SKM-1 treated with dmso at 0.1 percent for 144 hours (cell line): ENCODE measurements around the gene LSS.
"Not testable (repeated sequence)": the region's sequence is repeated elsewhere in the genome, so short reads cannot be mapped to it uniquely, and the experiment has no call there.

Experiments
- DNase-seq: peaks from one replicate; lab custom pipeline; 2025; ENCODE audit not compliant: unreplicated experiment; lab: John Stamatoyannopoulos, UW

The LSS gene

DNA sequence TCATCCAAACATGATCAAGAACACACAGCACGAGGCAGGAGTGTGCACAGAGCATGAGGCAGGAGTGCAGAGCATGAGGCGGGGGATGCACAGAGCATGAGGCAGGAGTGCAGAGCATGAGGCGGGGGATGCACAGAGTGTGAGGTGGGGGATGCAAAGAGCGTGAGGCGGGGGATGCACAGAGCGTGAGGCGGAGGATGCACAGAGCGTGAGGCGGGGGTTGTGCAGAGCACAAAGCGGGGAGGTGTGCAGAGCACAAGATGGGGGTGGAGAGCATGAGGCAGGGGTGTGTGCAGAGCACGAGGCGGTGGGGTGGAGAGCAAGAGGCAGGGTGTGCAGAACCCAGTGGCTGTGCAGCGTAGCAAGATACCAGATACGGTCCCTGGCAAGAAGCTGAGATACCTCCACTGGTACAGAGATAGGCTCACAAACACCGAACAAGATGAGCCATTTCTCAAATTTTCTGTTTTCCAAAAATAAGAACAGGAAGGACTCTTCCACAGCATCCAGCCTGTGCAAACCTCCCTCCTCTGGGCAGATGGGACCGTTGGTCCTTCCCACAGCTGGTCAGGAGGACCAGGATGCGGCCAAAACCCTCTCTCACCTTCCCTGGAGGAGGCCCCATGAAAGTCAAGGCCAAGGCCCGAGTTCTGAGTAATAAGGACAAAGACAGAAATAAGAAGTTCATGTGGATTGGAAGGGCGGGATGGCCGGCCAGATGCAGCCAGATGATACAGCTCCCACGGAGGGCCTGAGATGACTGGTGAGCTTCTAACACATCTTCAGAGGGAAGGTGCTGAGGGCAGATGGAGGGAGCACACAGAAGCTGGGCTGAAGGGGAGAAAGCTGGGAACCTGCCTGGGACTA lies 56.3 kb downstream of the LSS start:
- no peak for DNase-seq

DNA sequence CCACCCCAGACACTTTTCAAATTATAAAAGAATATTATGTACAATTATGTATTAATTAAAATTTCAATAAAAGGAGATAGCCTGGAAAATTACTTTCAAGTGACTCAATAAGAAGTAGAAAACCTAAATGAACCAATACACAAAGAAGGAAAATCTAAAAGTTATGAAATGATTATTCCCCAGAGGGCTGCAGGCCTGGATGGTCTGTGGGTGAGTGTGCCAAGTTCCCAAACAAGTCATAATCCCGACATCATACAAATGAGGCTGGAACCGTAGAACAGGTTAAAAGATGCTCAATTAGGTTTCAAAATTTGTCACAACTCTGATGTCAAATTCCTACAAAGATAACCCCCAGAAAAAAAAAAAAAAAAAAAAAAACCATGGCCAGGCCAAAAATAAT lies 57.0 kb downstream of the LSS start:
- no peak for DNase-seq

DNA sequence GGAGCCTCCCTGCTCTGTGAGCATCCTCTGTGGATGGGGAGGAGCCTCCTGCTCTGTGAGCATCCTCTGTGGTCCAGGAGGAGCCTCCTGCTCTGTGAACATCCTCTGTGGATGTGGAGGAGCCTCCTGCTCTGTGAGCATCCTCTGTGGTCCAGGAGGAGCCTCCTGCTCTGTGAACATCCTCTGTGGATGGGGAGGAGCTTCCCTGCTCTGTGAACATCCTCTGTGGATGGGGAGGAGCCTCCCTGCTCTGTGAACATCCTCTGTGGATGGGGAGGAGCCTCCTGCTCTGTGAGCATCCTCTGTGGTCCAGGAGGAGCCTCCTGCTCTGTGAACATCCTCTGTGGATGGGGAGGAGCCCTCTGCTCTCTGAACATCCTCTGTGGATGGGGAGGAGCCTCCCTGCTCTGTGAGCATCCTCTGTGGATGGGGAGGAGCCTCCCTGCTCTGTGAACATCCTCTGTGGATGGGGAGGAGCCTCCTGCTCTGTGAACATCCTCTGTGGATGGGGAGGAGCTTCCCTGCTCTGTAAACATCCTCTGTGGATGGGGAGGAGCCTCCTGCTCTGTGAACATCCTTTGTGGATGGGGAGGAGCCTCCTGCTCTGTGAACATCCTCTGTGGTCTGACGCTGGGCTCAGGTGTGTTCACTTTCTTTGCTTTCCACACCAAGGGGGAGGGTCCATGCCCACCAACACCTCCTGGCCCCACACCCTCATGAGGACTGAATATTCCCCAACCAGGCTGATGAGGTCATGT lies 58.0 kb downstream of the LSS start:
- DNase-seq, result not testable (repeated sequence)

DNA sequence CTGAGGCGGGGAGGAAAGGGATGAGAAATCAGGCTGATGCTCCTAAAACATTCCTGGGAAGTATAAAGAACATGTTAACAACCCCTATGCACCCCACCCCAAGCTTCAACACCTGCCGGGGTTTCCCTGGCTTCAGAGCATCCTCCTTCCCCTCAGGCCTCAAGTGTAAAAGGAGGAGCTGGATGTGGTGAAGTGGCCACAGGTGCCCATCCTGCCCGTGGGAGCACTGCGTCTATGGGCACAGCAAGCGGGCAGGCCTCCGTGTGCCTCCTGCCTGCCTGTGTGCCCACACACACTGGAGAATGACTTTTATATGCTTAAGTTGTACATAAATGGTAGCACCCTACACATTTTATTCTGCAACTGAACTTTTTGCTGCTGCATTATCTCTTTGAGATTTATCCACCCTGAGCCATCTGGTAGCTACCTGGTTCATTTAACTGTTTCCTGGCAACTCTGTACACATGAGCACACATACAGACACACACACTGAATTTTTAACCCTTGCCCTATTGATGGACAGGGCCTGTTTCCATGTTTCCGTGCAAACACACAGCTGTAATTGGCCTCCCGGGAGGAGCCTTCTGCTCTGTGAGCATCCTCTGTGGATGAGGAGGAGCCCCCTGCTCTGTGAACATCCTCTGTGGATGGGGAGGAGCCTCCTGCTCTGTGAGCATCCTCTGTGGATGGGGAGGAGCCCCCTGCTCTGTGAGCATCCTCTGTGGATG lies 59.8 kb downstream of the LSS start:
- no peak for DNase-seq

DNA sequence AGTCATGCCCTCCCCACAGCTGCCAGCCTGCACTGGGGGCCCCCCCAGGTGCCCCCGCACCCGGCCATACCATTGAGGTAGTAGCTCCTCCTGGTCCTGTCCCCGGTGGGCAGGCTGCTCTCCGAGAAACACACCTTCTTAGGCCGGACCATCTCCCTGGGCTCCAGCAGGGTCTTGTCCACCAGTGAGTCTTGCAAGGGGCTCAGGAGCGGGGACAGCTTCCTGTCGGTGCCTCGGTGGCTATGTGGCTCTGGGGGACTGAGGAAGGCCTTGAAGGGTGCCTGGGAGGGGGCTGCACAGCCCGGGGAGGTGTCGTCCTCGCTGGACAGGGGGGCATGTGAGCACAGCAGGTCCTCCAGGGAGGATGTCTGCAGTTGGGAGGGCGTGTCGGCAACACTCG lies 60.3 kb downstream of the LSS start:
- no peak for DNase-seq

DNA sequence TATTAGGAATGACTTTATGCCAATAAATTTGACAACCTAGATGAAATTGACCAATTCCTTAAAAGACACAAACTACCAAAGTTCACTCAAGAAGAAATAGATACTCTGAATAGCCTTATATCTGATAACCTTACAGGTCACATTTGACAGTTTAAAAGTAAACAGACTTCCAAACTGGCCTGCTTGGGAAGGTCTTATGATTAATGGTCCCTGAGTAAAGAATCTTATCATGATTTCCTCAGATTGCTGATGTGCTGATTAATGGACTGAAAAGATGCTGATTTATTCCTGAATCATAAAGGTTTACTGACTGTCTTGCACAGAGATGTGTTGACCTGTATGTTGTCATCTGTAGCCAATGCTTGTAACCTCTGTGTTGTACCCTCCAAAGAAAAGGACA lies 63.5 kb downstream of the LSS start:
- DNase-seq, result no peak

DNA sequence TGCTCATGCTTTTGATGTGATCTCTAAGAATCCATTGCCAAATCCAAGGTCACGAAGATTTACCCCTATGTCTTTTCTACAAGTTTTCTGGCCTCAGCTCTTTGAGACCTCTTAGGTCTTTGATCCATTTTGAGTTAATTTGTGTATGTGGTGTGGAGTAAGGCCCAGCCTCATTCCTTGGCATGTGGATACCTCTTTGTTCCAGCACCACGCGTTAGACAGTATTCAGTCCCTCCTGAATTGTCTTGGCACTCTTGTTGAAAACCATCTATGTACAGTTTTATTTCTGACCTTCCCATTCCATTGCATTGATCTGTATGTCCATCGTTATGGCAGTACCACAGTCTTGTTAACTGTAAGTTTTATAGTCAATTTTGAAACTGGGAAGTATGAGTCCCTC lies 65.2 kb downstream of the LSS start:
- DNase-seq, result no peak

DNA sequence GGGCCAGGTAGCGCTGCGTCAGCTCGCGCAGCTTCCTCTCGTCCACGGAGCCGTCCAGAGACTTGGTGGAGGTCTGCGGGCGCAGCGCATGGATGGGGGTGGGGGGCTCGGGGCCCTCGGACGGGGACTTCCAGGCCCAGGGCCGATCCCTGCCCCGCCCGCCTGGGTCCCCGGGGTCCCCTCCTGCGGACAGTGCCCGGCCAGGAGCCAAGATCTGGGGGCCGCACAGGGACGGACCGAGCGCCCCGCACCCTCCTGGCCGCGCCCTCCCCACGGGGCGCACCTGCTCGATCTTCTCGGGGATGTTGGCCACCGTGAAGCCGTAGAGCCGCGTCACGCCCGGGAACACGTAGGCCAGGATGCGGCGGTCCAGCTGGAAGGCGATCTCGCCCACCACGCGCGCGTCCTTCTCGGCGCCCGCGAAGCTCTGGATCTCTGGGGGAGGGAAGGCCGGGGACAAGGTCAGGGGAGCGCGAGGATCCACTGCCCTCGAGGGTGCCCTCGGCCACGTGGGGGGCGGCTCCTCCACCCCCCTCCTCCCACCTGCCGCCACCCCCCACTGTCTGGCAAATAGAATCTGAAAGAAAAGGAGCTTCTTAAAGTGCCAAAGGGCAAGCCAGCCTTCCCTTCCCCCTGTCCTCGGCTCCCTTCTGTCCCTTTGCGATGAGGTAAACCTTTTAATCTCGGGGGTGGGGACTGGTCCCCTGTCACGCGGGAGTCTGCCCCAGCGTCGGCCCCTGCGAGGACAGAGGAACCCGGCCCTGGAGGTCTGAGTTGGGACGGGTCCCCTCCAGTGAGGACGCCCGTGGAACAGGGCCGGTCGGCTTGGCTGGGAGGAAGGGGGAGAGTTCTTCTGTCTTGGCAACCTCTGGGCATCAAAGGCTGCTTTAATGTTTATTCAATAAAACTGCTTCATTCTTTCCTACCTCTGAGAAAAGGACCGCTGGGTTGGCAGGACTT lies 66.7 kb downstream of the LSS start:
- DNase-seq, result no peak

DNA sequence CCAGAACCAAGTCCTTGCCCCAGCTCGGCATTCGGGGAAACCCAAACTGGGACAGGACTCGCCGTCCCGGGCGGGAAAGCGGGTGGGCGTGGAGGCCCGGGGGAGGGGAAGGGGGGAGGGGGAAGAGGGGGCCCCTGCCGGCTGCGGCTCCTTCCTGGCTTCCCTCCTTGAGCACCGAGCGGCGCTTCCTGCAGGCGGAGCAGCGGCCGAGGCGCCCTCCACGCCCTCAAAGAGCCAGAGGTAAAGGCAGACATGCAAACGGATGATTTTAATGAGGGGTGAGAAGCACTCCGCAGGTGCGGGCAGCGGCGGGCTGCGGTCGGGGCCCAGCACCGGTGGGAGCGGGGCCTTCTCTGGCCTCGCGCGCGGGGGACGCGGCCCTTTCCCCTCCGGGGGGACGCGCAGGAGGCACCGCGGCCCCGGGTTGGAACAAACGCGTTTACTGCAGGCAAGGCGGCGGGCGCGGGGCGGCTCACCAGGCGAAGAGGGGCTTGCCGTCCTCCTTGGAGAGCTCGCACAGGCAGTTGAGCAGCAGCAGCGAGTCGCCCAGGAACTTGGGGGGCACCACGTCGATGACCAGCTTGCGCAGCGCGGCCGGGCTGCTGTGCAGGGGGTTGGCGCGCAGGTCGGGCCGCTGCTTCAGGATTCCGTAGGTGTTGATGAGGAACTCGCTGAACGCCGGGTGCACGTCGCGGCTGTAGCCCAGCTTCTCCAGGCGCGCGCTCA lies 67.5 kb downstream of the LSS start:
- no peak for DNase-seq

DNA sequence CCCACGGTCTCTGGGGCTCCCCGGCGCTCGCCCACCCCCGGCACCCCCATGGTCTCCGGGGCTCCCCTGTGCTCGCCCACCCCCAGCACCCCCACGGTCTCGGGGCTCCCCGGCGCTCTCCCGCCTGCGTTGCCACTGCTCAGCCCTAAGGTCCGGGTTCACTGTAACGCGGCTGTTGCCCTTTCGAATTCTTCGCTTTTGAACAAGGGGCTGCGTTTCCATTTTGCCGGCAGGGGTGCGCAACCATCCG lies 68.0 kb downstream of the LSS start:
- DNase-seq, result no peak

DNA sequence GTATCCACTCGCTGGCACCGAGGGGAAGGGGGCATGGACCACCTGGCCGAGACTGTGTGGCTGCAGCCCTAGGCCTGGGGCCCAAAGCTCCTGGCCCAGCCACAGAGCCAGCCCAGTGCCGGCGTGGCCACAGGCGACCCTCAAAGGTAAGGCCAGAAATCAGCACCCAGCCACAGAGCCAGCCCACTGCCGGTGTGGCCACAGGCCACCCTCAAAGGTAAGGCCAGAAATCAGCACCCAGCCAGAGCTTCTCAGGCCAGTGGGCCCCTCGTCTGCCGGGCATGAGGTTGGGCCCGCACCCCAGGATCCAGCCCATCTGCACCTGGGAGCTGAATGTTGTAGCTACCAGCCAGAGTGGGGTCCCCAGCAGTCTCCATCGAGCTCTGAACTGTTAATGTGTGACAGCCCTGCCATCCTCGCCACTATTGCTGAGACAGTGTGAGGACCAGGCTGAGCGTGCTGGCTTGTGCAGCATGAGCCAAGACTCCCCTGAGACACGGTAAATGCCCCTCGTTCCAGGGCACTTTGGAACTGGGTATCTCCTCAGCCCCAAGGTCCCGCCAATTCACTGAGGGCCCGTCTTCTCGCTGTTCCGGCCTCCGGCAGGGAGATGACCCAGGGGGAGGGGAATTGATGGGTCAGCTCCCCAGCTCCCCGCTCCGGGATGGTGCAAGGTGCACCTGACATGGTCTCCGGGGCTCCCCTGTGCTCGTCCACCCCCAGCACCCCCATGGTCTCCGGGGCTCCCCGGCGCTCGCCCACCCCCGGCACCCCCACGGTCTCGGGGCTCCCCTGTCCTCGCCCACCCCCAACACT lies 68.5 kb downstream of the LSS start:
- DNase-seq, result no peak

DNA sequence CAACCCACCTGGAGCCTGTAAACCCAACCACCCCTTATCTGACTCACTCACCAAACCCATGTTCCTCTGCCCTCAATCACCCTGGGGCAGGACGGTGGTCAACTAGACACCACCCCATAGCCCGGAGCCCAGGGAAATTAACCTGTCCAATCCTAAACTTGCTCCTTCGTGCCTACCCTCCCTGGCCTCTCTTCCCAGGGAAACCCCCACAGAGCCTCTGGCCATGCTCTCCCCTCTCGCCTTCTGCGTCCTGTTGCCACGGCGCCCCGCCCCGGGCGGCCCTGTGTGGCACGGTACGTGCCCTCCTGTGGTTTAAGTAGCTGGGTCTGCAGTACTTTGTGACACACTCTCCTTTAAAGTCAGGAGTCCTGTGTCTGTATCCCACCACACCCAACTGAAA lies 69.2 kb downstream of the LSS start:
- no peak for DNase-seq

DNA sequence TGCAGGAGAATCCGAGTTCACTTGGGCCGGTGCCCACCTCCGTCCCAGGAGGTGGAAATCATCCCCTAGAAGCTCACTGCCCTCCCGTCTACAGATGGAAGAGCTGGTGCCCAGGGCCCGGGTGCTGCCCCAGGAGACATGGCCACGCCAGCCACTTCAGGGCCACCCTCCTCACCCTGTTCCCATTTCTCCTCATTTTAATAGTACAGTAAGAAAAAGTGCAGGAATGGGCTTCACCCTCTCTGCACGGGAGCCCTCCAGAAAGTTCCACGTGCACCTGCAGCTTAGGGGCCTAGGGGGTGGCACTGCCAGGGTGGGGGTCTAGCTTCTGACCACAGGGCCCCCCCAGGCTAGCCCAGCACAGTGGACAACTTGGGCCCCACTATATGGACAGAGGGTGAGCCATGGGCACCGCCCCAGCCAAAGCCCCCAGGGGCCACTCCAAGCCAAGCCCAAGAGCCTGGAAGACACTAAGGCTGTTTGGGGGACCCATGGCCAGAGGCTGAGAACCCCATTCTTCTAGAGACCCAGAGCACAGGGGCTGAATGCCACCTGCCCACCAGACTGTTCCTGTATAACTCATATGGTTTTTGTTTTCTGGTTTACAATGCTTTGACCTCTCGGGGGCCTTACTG lies 69.8 kb downstream of the LSS start:
- DNase-seq, result no peak

DNA sequence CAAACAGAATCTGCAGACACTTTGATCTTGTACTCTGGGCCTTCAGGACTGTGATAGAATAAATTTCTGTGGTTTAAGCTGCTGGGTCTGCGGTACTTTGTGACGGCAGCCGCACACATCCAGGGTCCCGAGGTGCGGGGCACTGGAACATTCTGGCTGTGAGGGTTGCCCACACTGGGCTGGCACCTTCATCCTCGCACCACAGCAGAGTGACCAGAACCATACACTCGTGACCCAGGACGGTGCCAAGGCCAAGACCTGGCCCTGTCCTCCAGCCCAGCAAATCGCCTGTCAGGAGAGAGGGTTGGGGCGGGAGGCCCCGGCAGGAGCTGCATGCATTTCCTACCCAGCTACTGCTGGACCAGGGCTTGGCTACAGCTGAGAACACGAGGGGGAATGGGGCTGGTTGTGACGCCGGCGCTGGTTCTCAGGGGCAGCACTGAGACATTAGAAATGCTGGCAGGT lies 70.6 kb downstream of the LSS start:
- no peak for DNase-seq

DNA sequence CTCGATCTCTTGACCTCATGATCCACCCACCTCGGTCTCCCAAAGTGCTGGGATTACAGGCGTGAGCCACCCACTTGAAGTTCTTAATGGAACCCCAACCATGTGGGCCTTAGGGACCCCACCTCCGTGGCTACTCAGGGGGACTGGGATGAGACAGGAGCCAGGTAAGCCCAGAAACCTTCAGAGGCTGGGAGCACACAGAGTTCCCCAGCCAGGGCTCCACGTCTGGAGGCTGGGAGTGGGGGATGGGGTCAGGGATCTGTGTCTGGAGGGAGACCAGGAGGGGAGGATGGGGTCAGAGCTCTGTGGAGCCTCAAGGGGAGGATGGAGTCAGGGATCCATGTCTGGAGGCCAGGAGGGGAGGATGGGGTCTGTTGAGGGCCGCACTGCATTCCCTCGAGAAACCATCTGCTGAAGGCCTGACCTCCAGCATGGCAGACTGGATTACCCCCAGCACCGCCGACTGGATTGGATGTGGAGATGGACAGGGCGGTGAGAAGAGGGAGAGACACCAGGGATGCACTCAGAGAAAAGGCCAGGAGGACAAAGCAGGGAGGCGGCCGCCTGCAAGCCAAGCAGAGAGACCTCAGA lies 71.1 kb downstream of the LSS start:
- DNase-seq, result no peak

DNA sequence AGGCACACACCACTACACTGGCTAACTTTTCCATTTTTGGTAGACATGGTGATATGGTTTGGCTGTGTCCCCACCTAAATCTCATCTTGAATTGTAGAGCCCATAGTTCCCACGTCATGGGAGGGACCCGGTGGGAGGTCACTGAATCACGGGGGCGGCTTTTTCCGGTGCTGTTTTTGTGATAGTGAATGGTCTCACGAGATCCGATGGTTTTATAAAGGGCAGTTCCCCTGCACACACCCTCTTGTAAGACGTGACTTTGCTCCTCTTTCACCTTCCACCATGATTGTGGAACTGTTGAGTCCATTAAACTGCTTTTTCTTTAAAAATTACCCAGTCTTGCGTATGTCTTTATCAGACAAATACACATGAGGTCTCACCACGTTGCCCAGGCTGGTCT lies 71.9 kb downstream of the LSS start:
- no peak for DNase-seq

DNA sequence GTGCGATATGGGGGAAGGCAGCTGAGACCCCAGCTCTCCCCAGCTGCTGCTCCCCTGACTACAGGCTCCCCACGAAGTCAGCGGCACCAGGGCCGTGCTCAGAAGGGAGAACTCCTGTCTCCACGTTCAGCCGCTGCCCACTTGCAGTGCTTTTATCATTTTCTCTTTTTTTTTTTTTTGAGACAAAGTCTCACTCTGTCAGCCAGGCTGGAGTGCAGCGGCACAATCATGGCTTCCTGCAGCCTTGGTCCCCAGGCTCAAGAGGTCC lies 72.3 kb downstream of the LSS start:
- DNase-seq, result no peak

DNA sequence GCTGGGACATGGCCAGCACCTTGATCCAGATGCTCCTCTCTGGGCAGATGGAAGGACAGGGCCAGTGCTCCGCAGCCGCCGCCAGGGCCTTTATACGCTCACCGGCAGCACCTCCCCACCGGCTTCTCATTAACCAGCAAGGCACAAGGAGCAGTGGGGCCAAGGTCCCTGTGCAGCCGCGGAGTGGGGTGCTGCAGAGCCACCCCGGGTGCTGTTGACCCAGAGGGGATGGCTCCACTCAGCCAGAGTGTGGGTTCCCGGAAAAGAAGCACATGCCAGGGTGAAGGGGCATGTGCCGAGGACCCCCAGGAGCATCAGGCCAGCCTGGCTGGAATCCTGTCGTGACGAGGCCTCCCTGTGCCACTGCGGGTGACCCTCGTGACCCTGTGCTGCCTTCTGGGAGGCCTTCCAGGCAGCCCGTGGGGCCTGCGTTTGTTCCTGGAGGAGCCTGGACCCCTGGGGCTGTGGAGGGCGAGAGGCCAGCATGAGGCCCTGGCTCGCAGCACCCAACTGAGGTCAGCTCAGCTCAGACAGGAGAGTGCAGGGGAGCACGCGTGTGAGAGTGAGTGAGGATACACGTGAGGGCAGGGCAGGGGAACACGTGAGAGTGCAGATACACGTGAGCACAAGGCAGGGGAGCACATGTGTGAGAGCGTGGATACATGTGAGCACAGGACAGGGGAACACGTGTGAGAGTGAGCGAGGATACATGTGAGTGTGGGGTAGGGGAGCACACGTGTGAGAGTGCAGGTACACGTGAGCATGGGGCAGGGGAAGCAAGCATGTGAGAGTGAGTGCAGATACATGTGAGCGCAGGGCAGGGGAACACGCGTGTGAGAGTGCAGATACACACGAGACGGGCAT lies 72.8 kb downstream of the LSS start, which contains the start of gene FTCD:
TSS of gene FTCD (minus strand) at position 66 of the 864 bp plus-strand sequence. CDS start at position 10, 56 bp downstream.
- DNase-seq, result no peak
